GM19025 (cell line): ENCODE results near the gene PPM1N.
"Not testable (repeated sequence)": the region's sequence is repeated elsewhere in the genome, so short reads cannot be mapped to it uniquely, and the experiment has no call there.

Experiments used
- ATAC-seq: cut with Tn5 transposase; IDR thresholded peaks from one replicate; pipeline ENCODE4 v1.9.1; 2021; ENCODE audit warnings: mild to moderate bottlenecking, low read depth, moderate library complexity; ENCODE audit not compliant: unreplicated experiment

PPM1N gene

GRCh38 chr19:45506989-45507871 is 9.0 kb downstream of the PPM1N start, which contains the start of gene VASP:
VASP (plus strand) TSS chr19:45507479; CDS start chr19:45507772, 293 bp downstream.
- peak; percentile 33 for ATAC-seq

- no peak for ATAC-seq
These were observed 9.7 kb downstream of the PPM1N start for GRCh38 chr19:45507872-45508416.

DNA sequence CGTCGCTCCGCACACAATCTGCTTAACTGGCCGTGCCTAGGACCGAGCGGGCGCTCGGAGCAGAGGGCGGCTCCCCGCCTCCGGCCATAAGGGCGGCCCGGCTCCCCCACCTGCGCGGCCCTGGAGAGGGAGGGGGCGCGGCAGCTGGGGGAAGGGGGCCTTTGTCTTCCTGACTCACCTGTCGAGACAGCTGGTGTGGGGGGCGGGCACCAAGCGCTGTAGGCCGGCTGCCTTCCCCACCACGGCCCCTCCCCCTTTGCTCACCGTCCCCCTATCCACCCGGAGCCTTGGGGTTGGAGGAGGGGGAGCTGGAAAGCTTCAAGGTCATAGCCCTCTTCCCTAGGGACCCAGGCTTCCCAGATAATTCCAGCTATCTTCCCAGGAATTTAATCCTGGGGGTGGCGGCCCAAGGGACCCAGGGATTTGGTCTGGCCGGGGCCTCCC is 10.2 kb downstream of the PPM1N start:
- no peak for ATAC-seq

GRCh38 chr19:45508861-45509691 is 10.8 kb downstream of the PPM1N start:
- ATAC-seq = no peak

GRCh38 chr19:45509692-45510015 is 11.4 kb downstream of the PPM1N start:
- ATAC-seq = no peak

GRCh38 chr19:45510352-45510751 is 12.1 kb downstream of the PPM1N start:
- ATAC-seq = not testable (repeated sequence)

DNA sequence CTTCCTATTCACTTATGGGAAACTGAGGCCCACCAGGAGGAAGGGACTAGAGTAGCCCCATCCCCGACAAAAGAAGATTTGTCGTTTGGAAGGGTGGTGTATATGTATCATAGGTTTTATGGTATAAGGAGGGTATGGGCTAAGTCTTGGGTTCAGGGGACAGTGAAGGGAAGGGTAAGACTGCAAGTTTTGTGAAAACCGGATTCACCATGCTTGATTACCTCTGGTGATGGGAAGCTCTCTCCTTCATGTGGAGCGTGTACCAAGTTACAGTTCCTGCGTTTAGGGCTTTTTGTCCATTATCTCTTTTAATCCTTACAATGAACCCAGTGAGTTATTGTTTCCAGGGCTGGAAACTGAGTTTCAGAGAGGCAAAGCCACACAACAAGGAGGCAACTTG is 12.8 kb downstream of the PPM1N start:
- ATAC-seq = no peak

GRCh38 chr19:45512881-45513483 is 14.7 kb downstream of the PPM1N start:
- no peak for ATAC-seq

GRCh38 chr19:45514376-45515051 is 16.3 kb downstream of the PPM1N start:
- no peak for ATAC-seq

DNA sequence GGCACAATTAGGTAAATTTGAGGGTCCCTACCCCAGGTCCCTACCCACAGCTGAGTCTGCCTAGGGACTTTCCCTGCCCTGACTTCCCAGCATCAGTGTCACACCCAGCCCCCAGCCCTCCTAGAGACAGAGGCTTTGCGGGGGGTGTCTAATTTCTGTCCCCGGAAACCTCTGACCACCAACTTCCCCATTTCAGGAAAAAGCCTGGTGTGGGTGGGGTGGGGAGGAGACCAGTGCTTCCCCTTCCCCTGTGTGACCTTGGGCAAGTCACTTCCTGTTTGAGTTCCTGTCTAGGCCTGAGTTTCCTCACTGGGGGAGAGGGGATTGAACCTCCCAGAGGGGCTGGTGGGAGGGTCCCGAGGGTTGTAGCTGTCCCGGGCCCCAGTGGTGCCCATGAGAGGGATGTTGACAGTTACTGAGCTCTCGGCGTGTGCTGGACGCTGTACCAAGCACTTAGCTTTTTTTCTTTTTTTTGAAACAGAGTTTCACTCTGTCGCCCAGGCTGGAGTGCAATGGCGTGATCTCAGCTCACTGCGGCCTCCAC is 16.9 kb downstream of the PPM1N start:
- ATAC-seq = no peak

GRCh38 chr19:45515807-45516401 is 17.7 kb downstream of the PPM1N start:
- no peak for ATAC-seq

GRCh38 chr19:45517238-45517637 is 19.0 kb downstream of the PPM1N start:
- no peak for ATAC-seq

GRCh38 chr19:45517641-45518468 is 19.6 kb downstream of the PPM1N start:
- ATAC-seq = no peak

GRCh38 chr19:45518469-45518826 is 20.2 kb downstream of the PPM1N start:
- no peak for ATAC-seq

DNA sequence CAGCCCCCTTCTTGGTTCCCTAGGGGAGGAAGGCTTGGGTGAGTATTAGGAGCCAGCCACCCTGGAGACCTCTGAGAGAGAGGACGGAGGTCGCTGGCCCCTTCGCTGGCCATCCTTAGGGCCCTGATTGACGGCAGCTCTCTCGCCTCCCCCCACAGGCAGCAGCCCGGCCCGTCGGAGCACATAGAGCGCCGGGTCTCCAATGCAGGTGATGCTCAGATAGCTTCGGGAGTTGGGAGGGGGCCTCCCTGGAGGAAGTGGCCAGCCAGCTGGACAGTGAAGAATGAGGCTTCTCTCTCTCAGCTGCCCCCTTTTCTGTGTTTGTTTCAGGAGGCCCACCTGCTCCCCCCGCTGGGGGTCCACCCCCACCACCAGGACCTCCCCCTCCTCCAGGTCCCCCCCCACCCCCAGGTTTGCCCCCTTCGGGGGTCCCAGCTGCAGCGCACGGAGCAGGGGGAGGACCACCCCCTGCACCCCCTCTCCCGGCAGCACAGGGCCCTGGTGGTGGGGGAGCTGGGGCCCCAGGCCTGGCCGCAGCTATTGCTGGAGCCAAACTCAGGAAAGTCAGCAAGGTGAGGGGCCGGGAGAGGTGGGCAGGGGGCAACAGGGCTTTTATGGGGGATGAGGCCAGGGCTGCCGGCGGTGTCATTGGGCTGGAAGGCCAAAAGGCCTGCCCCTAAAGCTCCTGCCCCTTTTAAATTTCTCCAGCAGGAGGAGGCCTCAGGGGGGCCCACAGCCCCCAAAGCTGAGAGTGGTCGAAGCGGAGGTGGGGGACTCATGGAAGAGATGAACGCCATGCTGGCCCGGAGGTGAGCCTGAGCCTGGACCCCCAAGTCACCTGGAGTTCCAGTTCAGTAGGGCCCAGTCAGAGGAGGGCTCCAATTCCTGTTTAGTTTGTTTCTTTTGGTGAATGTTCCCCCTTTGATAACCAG is 24.0 kb downstream of the PPM1N start:
- no peak for ATAC-seq

- peak; percentile 63 for ATAC-seq
These were observed 25.5 kb downstream of the PPM1N start for GRCh38 chr19:45523642-45524256.

DNA sequence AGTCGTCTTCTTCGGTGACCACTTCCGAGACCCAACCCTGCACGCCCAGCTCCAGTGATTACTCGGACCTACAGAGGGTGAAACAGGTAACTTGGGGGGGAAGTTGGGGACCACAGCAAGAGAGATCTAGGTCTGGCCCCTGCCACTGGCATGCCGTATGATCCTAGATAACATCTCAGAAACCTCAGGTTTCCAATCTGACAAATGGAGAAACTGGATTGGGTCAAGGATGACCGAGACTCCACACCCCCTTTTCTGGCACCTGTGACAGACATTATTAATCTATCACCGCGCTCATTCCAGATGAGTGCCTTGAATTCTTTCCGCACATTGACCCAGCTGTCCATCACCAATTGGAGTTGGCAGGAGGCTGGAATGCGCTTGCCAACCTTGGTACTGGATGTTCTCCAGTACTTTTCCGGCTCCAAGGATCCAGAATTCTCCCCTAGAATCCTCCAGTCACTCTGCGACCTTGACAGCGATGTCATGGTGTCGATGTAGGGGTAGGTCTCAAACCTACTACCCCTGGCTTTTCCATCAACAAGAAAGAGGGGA is 26.4 kb downstream of the PPM1N start:
- no peak for ATAC-seq
